ENCODE data around the gene NKD2. TPM values are rescaled to one million over a fixed set of nuclear protein-coding genes. Genes with fewer than 3 reads are reported as not detected.

NKD2 gene
- total RNA-seq, 1 experiment from 2014 or later: 0.57 TPM

GRCh38 chr5:1026700-1027621, 18.4 kb downstream of the NKD2 start:
- ChIA-PET CTCF (no interaction called here), POLR2A (ENCODE audit: unreplicated experiment) (no interaction called here)
- peak in 1 of 2 experiments; percentile 4 for DNase-seq
- no peak overlapping the region for H3K4me2 ChIP-seq
- no peaks in the 10 kb centered on the region for H3K9me2 ChIP-seq (ENCODE audit: insufficient read depth)
- no peaks in the 10 kb centered on the region for H3K9me3 ChIP-seq (ENCODE audit: insufficient read depth, low read depth)
- peaks cover 56% of the 10 kb centered on the region for H3K27me3 ChIP-seq (ENCODE audit: insufficient read depth, low read depth)
- intact Hi-C loops (cut with micrococcal nuclease; ENCODE audit: unreplicated experiment): no loop called here
- H3F3A ChIP-seq (ENCODE audit: insufficient read depth, low read depth): no peaks in the 10 kb centered on the region
- H3K4me3 ChIP-seq: no peak overlapping the region
- BruUV-seq (replicated peaks): no TSS peak
- no peak overlapping the region for H2AFZ ChIP-seq
- H4K20me1 ChIP-seq (ENCODE audit: insufficient read depth): no peaks in the 10 kb centered on the region
- TF ChIP-seq EZH2 (IDR thresholded peaks at IDR 0.05; ENCODE audit: low read depth) (0 out of 2 replicates have a peak, but pooled peaks have one; percentile 66), CTCF (conservative IDR thresholded peaks at IDR 0.05) (no peak)
- no peaks in the 10 kb centered on the region for H3K4me1 ChIP-seq (replicated peaks; ENCODE audit: insufficient read depth)
- H3K36me3 ChIP-seq (ENCODE audit: low read depth): no peaks in the 10 kb centered on the region
- H3K79me2 ChIP-seq (ENCODE audit: low read depth): no peaks in the 10 kb centered on the region
- no peak overlapping the region for H3K27ac ChIP-seq

GRCh38 chr5:1027631-1028441, 19.2 kb downstream of the NKD2 start:
- H3K9me2 ChIP-seq (ENCODE audit: insufficient read depth): no peaks in the 10 kb centered on the region
- no TSS peak for BruUV-seq (replicated peaks)
- H3K9me3 ChIP-seq (ENCODE audit: insufficient read depth, low read depth): no peaks in the 10 kb centered on the region
- H4K20me1 ChIP-seq (ENCODE audit: insufficient read depth): no peaks in the 10 kb centered on the region
- ChIA-PET POLR2A (ENCODE audit: unreplicated experiment) (no interaction called here), CTCF (no interaction called here)
- no peak overlapping the region for H3K4me2 ChIP-seq
- peaks cover 65% of the 10 kb centered on the region for H3K27me3 ChIP-seq (ENCODE audit: insufficient read depth, low read depth)
- no peaks in the 10 kb centered on the region for H3K4me1 ChIP-seq (replicated peaks; ENCODE audit: insufficient read depth)
- H3K4me3 ChIP-seq: no peak overlapping the region
- DNase-seq: peak in 1 of 2 experiments; percentile 5
- no peak for TF ChIP-seq EZH2 (IDR thresholded peaks at IDR 0.05; ENCODE audit: low read depth)
- no peak for TF ChIP-seq CTCF (conservative IDR thresholded peaks at IDR 0.05)
- no peaks in the 10 kb centered on the region for H3F3A ChIP-seq (ENCODE audit: insufficient read depth, low read depth)
- H2AFZ ChIP-seq: no peak overlapping the region
- no peak overlapping the region for H3K27ac ChIP-seq
- H3K36me3 ChIP-seq (ENCODE audit: low read depth): no peaks in the 10 kb centered on the region
- intact Hi-C loops (cut with micrococcal nuclease; ENCODE audit: unreplicated experiment): no loop called here
- H3K79me2 ChIP-seq (ENCODE audit: low read depth): no peaks in the 10 kb centered on the region

GRCh38 chr5:1028481-1029281, 20.1 kb downstream of the NKD2 start:
- no peak overlapping the region for H3K27ac ChIP-seq
- CTCF ChIA-PET: interaction anchor here (0.6 kb wide), 2 partner anchors 130 to 745 kb away, joined by 3 to 5 read pairs; no protein-coding TSS in a partner anchor
- H3K4me3 ChIP-seq: no peak overlapping the region
- no peaks in the 10 kb centered on the region for H3K9me3 ChIP-seq (ENCODE audit: insufficient read depth, low read depth)
- no peaks in the 10 kb centered on the region for H3K4me1 ChIP-seq (replicated peaks; ENCODE audit: insufficient read depth)
- H4K20me1 ChIP-seq (ENCODE audit: insufficient read depth): 0 out of 2 replicates have a peak, but pooled peaks cover 5% of the 10 kb centered on the region
- H3F3A ChIP-seq (ENCODE audit: insufficient read depth, low read depth): no peaks in the 10 kb centered on the region
- POLR2A ChIA-PET (ENCODE audit: unreplicated experiment): no interaction called here
- no peaks in the 10 kb centered on the region for H3K79me2 ChIP-seq (ENCODE audit: low read depth)
- intact Hi-C loops (cut with micrococcal nuclease; ENCODE audit: unreplicated experiment): no loop called here
- TF ChIP-seq EZH2 (IDR thresholded peaks at IDR 0.05; ENCODE audit: low read depth) (no peak), CTCF (conservative IDR thresholded peaks at IDR 0.05) (no peak)
- no peak for DNase-seq
- BruUV-seq (replicated peaks): no TSS peak
- H3K4me2 ChIP-seq: no peak overlapping the region
- peaks cover 73% of the 10 kb centered on the region for H3K27me3 ChIP-seq (ENCODE audit: insufficient read depth, low read depth)
- H2AFZ ChIP-seq: no peak overlapping the region
- no peaks in the 10 kb centered on the region for H3K9me2 ChIP-seq (ENCODE audit: insufficient read depth)
- no peaks in the 10 kb centered on the region for H3K36me3 ChIP-seq (ENCODE audit: low read depth)
